Smooth muscle cell of the brain vasculature (primary cell): ENCODE measurements around the gene CDK16.

ENCODE experiments used
- DNase-seq: peaks from one replicate; pipeline ENCODE4 v3.0.0-alpha.2; 2012; ENCODE audit warnings: low read depth, low spot score

Gene CDK16

GRCh38 chrX:47227334-47227583 lies 8.8 kb downstream of the CDK16 start:
- DNase-seq: no peak

GRCh38 chrX:47228550-47229270 lies 10.2 kb downstream of the CDK16 start:
- no peak for DNase-seq

DNA sequence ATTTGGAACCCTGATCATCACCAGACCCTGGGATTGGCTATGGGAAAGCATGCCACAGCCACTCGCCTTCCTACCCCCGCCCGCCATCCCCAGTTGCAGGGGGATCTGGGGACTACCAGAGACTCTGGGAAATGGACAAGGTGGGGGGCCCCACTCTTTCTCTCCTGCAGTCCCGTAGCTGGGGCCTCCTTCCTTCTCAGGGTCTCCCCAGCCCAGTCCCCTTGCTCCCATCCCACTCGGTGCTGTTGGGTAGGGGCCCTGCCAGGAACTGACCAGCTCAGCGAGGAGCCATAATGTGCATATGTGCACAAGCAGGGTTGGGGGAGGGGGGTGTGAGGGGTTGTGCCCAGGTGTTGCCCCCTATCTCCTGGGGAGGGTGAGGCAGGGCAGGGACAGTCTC lies 10.9 kb downstream of the CDK16 start:
- no peak for DNase-seq

- no peak for DNase-seq
These were observed 11.8 kb downstream of the CDK16 start for GRCh38 chrX:47230136-47230868.

DNA sequence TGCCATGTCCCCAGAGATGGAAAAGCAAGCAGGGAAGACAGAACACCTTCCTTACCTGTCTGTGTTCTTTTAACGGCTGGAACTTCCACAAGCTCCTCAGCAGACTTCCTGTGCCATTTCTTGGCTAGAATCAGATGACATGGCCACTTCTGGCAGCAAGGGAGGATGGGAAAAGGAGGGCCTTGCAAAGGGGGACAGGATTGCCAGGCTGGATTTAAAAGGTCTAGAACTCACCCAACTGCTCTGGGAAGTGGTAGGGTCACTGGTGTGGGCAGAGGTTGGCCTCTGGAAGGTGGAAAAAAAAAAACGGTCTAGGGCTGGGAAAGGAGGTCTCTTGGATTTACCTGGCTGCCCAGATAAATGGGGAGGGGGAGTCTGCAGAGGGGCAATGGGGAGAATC lies 12.7 kb downstream of the CDK16 start:
- DNase-seq: no peak

DNA sequence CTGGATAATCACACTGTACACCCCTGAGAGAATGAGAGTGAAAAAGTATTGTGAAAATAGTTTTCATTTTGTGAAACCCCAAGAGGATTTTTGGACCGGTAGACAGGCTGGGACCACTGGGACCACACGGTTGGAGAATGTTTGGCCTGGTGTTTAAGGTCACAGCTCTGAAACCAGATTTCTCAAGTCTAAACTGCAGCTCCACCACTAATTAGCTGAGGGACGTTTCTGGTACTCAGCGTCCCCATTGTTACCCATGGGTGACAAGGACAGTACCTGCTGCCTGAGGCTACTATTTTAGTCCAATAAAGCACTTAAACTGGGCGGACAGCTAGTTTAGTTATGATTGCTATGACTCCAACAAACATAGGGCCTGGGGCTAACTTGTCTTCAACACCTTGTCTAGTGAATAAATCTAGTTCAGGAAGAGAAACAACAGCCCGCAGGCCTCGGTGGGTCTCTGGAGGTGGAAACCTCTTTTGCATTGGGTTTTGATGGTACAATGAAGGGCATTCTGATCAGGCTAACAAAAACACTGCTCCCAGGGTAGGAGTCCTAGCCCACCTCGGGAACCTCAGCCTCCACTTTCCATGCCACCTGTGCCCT lies 13.8 kb downstream of the CDK16 start:
- DNase-seq: no peak

GRCh38 chrX:47232803-47233332 lies 14.4 kb downstream of the CDK16 start, which contains the start of gene USP11:
Gene USP11, plus strand, starts transcription at chrX:47233009. Its CDS starts 35 bp downstream, at chrX:47233044.
- DNase-seq: no peak

DNA sequence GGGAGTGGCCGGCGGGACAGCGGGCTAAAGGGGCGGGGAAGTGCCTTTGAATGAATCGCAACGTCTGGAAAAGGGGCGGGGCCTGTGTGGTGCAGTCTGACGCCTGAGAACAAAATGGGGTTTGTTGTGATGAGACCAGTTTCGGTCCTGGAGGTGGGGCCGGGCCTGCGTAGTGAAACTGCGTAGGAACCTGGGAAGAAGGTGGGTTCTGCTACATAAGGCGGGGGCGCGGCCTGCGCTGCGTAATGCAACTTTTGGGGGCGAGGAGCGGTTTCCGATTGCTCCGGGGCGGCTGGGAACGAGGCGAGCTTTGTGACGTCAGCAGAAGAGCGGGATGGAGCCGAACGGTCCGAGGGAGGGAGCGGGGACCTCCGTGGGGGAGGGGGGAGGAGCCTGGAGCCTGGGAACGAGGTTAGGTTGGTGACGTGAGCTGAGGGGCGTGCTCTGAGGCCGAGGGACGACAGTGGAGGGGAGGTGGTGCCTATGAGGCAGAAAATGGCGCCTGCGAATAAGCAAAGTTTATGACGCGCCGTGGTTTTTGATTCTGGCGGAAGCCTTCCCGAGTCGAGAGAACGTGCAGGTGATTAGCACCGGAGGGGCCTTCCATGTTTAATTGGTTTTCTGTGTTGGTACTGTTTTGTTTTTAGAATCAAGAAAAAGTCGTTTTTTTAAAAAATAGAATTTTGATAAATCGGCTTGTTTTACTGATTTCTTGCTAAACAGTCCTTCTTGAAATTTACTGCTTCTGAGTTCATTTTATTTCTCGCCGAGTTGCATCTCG lies 15.0 kb downstream of the CDK16 start:
- DNase-seq: peak; percentile 82

- no peak for DNase-seq
These were observed 16.1 kb downstream of the CDK16 start for GRCh38 chrX:47234583-47234982.

- DNase-seq: no peak
These were observed 17.2 kb downstream of the CDK16 start for GRCh38 chrX:47235691-47236103.

- DNase-seq: no peak
These were observed 20.7 kb downstream of the CDK16 start for GRCh38 chrX:47239199-47239598.

DNA sequence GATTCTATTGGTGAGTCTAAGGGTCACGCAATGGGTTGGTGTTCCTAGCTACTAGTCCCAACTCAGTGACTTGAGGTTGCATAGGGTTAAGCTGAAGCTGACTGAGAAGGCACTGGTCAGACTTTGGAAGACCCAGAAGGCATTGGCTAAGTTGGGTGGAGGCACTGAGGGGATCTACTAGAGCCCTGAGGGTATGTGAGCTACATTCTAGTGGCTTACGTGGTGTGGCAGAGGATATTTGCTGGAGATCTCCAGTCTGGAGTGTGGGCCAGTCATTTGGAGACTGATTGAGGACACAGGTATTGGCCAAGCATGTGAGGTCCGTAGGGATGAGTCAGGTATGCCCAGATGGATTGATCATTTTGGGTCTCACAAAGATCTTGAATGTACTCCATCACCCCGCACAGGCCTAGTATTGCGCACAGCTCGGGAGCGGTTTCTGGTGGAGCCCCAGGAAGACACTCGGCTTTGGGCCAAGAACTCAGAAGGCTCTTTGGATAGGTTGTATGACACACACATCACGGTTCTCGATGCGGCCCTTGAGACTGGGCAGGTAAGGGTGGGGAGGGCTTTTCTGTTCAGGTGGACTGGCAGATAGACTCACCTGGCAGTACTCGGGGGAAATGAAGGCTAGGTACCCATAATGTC lies 21.5 kb downstream of the CDK16 start:
- DNase-seq: no peak

DNA sequence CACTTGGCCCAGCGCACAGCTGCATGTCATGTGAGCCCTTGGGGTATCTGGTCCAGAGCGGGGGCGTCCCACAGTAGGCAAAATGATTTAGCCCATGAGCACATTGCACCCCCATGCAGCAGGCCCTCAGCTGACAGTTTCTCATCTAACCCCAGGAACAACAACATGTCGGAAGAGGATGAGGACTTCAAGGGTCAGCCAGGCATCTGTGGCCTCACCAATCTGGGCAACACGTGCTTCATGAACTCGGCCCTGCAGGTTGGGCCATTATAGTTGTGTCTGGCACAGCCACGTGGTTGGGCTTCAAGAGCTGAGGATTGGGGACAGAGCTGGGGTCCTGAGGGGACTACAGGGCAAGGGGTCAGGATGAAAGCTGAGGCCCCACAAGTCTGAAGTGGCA lies 22.1 kb downstream of the CDK16 start:
- no peak for DNase-seq

- DNase-seq: no peak
These were observed 22.9 kb downstream of the CDK16 start for GRCh38 chrX:47241201-47242011.

- no peak for DNase-seq
These were observed 23.8 kb downstream of the CDK16 start for GRCh38 chrX:47242321-47242720.

DNA sequence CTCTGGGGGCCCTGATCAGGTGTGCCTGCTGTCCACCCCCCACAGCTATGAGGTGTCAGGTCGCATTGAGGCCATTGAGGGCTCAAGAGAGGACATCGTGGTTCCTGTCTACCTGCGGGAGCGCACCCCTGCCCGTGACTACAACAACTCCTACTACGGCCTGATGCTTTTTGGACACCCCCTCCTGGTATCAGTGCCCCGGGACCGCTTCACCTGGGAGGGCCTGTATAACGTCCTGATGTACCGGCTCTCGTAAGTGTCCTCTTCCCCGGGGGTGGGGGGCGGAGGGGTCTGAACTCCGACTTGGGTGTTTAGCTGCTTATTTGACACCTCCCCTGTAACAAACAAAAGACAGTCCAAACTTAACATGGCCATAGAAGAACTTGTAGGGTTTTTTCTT lies 24.9 kb downstream of the CDK16 start:
- DNase-seq: no peak

DNA sequence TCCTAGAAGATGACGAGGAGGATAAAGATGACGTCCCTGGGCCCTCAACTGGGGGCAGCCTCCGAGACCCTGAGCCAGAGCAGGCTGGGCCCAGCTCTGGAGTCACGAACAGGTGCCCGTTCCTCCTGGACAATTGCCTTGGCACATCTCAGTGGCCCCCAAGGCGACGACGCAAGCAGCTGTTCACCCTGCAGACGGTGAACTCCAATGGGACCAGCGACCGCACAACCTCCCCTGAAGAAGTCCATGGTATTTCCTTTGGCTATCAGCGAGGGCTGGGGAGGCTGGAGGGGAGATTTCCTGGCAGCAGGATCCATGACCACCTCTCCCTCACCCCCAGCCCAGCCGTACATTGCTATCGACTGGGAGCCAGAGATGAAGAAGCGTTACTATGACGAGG lies 26.2 kb downstream of the CDK16 start:
- no peak for DNase-seq

DNA sequence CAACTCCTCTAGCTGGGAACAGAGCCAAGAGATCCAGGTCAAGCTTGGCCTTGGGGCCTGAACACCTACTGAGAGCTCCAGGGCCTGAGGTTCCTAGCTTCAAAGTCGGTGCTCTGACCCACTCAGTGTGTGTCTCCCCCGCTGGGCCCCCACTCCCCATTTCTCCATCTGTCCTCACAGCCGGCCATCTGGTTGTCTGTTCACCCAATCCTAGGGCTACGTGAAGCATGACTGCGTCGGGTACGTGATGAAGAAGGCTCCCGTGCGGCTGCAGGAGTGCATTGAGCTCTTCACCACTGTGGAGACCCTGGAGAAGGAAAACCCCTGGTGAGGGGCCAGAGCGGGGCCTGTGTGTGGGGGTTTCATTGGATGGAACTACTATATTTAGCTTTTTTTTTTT lies 26.7 kb downstream of the CDK16 start:
- DNase-seq: no peak

DNA sequence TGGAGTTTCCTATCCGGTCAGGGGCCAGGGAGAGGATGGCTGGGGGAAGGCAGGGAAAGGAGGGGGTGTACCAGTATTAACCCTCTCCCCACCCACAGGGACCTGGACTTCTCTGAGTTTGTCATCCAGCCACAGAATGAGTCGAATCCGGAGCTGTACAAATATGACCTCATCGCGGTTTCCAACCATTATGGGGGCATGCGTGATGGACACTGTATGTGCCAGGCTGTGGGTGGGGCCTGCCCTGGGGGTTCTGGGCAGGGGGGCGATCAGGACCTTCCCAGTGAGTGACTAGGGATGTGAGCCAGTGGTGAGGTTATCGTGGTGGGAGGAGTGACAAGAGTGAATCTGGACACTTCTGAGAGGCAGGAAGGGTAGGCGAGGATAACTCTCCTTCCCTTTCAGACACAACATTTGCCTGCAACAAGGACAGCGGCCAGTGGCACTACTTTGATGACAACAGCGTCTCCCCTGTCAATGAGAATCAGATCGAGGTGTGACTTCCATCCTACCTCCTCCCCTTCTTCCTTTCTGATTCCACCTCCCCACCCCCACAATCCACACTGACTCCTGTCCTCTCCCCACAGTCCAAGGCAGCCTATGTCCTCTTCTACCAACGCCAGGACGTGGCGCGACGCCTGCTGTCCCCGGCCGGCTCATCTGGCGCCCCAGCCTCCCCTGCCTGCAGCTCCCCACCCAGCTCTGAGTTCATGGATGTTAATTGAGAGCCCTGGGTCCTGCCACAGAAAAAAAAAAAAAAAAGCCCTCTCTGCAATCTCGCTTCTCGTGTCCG lies 28.9 kb downstream of the CDK16 start:
- no peak for DNase-seq

DNA sequence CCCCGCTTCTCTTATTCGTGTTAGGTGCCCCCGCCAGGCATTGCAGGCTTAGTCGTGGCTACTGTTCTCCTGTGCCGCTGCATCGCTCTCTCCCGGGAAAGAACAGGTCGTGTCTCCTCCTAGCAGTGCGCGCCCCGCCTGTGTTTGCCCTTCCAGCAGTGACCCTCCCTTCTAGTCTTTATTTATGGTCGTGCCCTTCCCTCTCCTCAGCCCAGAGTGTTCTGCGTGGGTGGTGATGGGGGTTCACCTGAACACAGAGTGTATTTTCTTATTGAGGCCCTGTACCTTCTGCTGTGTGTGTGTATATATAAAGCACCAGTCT lies 29.5 kb downstream of the CDK16 start:
- no peak for DNase-seq
